K562 (cell line): Measurements from ENCODE around the gene CXCL16. TPM values are rescaled to one million over a fixed set of nuclear protein-coding genes. Genes with fewer than 3 reads are reported as not detected.

ENCODE experiments used
- ELF2 ChIP-seq: fragments of 250-450 bp; sonication (Bioruptor Pico); IDR thresholded peaks from 2 replicates; pipeline ENCODE4 v1.5.0; 2021; ENCODE audit warnings: mild to moderate bottlenecking
- MTA3 ChIP-seq: fragments of 450-650 bp; formaldehyde crosslinking; IDR thresholded peaks from 2 replicates; pipeline ENCODE4 v1.6.1; 2017; ENCODE audit warnings: mild to moderate bottlenecking, borderline replicate concordance
- NR2F6 ChIP-seq: fragments of 450-650 bp; formaldehyde crosslinking; IDR thresholded peaks from 2 replicates; pipeline ENCODE4 v1.4.0; 2020; ENCODE audit warnings: mild to moderate bottlenecking
- OTX1 ChIP-seq: fragments of 450-650 bp; formaldehyde crosslinking; IDR thresholded peaks from 2 replicates; pipeline ENCODE4 v1.4.0; 2022; ENCODE audit warnings: mild to moderate bottlenecking
- POLR3A ChIP-seq: IDR thresholded peaks from 2 replicates; pipeline ENCODE4 v1.6.1; 2011; ENCODE audit warnings: borderline replicate concordance, mild to moderate bottlenecking, moderate library complexity; ENCODE audit not compliant: insufficient read length, insufficient read depth; ENCODE audit errors: extremely low read depth
- RBM34 ChIP-seq: fragments of 200-400 bp; formaldehyde crosslinking; IDR thresholded peaks from 2 replicates; pipeline ENCODE4 v1.6.1; 2018; ENCODE audit warnings: low read length, borderline replicate concordance; ENCODE audit not compliant: insufficient read depth
- SAFB ChIP-seq: fragments of 200-400 bp; formaldehyde crosslinking; IDR thresholded peaks from 2 replicates; pipeline ENCODE4 v1.6.1; 2017; ENCODE audit warnings: low read depth, low read length, borderline replicate concordance
- TOE1 ChIP-seq, 2 experiments: fragments of 450-650 bp in 1 of 2; sonication (generic) in 1 of 2; formaldehyde crosslinking in 1 of 2; IDR thresholded peaks; 2 replicates each; pipeline versions ENCODE4 v1.7.1 to v1.8.0; 2016 to 2022; ENCODE audit warnings: borderline replicate concordance in 2 of 2, mild to moderate bottlenecking in 2 of 2, antibody characterized with exemption in 1 of 2, inconsistent platforms in 1 of 2, low read depth in 1 of 2, missing genetic modification reagents in 1 of 2, moderate library complexity in 1 of 2
- ZNF197 ChIP-seq: fragments of 200-800 bp; sonication (Bioruptor generic); IDR thresholded peaks from 2 replicates; pipeline ENCODE4 v1.6.1; 2016; ENCODE audit warnings: low read depth, missing genetic modification characterization, missing compliant biosample characterization
- ZNF586 ChIP-seq: fragments of 450-650 bp; formaldehyde crosslinking; conservative IDR thresholded peaks from 2 replicates; pipeline ENCODE4 v1.4.0; 2020; ENCODE audit warnings: mild to moderate bottlenecking, moderate library complexity
- ZNF668 ChIP-seq: fragments of 250-450 bp; sonication (Bioruptor Pico); IDR thresholded peaks from 2 replicates; pipeline ENCODE4 v1.8.0; 2022; ENCODE audit warnings: mild to moderate bottlenecking, inconsistent platforms
- ZNF717 ChIP-seq: fragments of 250-450 bp; sonication (Bioruptor Pico); IDR thresholded peaks from 2 replicates; pipeline ENCODE4 v1.5.0; 2021
- polyA plus RNA-seq, 8 experiments: library from polyadenylated mRNA; depleted of rRNA in 4 of 8; stranded (reverse) in 5 of 8; unstranded in 3 of 8; fragments of >200 nt; fragmentation: Nextera tagmentation in 2 of 8; fragmentation: Illumina TruSeq in 1 of 8; extraction: Ambion mirVana in 2 of 8; extraction: Trizol in 1 of 8; gene quantifications; 2 replicates each; pipeline versions ENCODE4 v1.2.1 to v1.2.3, GENCODE V29; 2011 to 2014; ENCODE audit warnings: inconsistent platforms in 1 of 8, missing spikeins in 1 of 8
- total RNA-seq, 7 experiments: library from RNA; depleted of rRNA in 6 of 7; stranded (reverse); fragments of >200 nt in 6 of 7; fragmentation: Illumina TruSeq in 2 of 7; extraction: Trizol in 2 of 7; gene quantifications; 2 replicates each; pipeline versions ENCODE4 v1.2.1 to v1.2.3, GENCODE V29; 2011 to 2021; ENCODE audit warnings: low replicate concordance in 1 of 7
- TF ChIP-seq, protein P1 (sequence below): fragments of 200-800 bp; sonication (Bioruptor generic); IDR thresholded peaks from 2 replicates; pipeline ENCODE4 v1.6.1; 2016; ENCODE audit warnings: missing genetic modification characterization, missing compliant biosample characterization

Gene CXCL16
- total and polyA plus RNA-seq, 9 of the 15 experiments (the other 6 are each of a cell fraction or from before 2014, with no cell fraction given) = 0.05 to 0.68 (median 0.22) TPM; not detected in 2

DNA sequence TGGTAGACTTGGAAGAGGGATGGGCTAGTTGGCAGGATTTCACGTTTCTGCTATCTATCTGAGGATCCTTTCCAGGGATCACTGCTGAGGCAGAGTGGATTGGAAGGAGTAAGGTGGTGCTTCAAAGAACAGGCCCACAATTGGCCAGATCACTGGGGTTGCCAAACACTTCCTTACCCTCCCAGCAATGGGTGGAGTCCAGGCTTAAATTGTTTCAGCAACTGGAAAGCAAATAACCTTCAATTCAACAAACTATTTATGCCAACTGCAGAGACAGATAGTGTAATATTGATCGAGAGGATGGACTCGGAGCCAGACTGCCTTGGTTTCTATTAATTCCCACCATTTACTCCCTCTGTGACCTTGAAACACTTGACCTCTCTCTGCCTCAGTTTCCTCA is 27.2 kb downstream of the CXCL16 start (continued):
- TF ChIP-seq ZNF717 (CRISPR knock-in tag) (no peak), RBM34 (no peak), ZNF197 (CRISPR knock-in tag) (no peak), TOE1 (IDR thresholded peaks at IDR 0.05; ENCODE audit: borderline replicate concordance) (no peak), TOE1 (CRISPR knock-in tag; IDR thresholded peaks at IDR 0.05; ENCODE audit: borderline replicate concordance, low read depth) (no peak), SAFB (no peak), MTA3 (no peak), OTX1 (CRISPR knock-in tag) (no peak), POLR3A (no peak), ELF2 (CRISPR knock-in tag) (no peak), NR2F6 (CRISPR knock-in tag) (no peak), ZNF586 (no peak), ZNF668 (no peak)
- TF ChIP-seq, protein P1, sequence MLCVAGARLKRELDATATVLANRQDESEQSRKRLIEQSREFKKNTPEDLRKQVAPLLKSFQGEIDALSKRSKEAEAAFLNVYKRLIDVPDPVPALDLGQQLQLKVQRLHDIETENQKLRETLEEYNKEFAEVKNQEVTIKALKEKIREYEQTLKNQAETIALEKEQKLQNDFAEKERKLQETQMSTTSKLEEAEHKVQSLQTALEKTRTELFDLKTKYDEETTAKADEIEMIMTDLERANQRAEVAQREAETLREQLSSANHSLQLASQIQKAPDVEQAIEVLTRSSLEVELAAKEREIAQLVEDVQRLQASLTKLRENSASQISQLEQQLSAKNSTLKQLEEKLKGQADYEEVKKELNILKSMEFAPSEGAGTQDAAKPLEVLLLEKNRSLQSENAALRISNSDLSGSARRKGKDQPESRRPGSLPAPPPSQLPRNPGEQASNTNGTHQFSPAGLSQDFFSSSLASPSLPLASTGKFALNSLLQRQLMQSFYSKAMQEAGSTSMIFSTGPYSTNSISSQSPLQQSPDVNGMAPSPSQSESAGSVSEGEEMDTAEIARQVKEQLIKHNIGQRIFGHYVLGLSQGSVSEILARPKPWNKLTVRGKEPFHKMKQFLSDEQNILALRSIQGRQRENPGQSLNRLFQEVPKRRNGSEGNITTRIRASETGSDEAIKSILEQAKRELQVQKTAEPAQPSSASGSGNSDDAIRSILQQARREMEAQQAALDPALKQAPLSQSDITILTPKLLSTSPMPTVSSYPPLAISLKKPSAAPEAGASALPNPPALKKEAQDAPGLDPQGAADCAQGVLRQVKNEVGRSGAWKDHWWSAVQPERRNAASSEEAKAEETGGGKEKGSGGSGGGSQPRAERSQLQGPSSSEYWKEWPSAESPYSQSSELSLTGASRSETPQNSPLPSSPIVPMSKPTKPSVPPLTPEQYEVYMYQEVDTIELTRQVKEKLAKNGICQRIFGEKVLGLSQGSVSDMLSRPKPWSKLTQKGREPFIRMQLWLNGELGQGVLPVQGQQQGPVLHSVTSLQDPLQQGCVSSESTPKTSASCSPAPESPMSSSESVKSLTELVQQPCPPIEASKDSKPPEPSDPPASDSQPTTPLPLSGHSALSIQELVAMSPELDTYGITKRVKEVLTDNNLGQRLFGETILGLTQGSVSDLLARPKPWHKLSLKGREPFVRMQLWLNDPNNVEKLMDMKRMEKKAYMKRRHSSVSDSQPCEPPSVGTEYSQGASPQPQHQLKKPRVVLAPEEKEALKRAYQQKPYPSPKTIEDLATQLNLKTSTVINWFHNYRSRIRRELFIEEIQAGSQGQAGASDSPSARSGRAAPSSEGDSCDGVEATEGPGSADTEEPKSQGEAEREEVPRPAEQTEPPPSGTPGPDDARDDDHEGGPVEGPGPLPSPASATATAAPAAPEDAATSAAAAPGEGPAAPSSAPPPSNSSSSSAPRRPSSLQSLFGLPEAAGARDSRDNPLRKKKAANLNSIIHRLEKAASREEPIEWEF (CRISPR knock-in tag) = no peak
